HG03060 (cell line): ENCODE results near the gene SMIM20.

ENCODE experiments used
- ATAC-seq: cut with Tn5 transposase; IDR thresholded peaks from one replicate; pipeline ENCODE4 v1.9.1; 2021; ENCODE audit warnings: low read depth, moderate number of reproducible peaks; ENCODE audit not compliant: unreplicated experiment

Gene SMIM20

DNA sequence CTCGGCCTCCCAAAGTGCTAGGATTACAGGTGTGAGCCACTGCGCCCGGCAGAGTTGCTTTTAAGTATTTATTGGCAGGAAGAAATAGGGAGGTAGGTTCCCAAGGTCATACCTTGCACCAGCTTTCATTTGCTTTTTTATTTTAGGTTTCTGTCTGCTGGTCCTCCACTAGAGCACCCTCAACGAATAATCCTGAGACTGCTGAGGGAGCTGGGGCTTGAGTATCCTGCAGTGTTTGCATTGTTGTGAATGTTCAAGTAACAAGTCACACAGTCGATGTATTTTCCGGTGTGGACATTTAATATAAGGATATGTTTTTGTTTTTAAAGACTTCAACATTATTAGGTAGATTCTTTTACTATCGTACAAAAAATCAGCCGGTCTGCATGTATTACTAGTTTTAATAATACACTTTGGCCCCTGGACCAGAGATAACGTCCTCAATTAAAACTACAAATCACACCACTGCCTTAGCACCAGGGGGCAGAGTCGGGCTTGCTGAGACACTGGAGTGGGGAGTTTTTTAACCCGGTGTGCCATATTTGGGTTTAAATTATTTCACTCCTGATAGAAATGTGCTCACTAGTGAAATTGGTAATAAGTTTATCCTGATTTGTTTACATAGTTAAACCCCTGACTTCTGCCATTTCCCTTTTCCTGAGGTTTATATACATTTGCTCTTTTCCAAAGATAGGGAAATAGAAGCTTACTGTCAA, 11.6 kb downstream of the SMIM20 start:
- no peak for ATAC-seq

DNA sequence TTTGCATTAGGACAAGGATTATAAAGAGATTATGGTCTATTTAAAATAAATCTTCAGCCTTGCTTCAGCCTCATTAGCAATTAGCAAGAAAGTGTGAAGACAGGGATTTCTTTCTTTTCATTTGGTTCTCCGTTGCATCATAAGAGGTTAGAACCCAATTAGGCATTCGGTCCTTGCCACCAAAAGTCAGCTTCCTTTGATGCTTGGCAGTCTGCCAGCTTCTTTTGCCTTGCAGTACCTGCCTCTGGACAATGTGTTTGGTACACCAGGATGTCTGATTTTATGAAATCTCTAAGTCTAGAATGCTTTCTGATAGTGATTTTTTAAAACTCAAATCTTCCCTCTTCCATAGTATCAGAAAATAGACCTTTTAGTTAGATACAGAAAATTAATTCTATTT, 12.4 kb downstream of the SMIM20 start:
- ATAC-seq: no peak

DNA sequence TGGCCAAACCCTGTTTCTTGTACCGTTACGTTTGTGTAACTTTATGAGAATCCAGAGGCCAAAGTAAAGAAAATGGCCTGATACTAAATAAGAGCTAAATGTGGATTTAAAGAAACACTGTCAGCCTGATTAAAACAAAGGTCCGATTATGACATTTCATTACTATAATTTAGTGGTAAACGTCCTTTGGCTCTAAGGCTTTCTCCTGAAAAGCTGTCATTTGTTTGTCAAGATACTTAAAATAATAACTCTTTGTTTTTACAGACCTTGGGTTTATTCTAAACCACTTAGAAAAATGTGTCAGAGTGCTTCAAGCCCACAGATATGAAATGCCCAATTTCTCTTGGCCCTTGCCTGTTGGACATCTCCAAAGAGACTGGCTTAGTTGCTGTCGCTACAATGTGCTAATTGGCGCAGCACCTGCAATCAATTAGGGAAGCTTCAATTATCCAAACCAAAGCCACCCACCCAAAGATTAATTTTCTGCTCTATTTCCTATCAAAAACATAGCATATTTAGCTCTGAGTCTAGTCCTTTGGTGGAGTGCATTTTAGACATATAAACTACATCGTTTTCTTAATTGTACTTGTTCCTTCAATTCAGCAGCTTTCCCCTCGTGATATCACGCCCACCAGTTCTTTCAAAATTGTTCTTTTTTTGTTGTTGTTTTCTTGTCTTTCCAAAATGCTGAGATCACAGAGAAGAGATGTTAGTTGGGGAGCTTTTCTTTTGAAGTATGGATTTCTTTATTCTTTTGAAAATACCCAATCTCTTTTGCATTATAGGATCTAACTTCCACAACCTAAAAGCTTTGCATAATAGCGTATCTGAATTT, 13.6 kb downstream of the SMIM20 start:
- no peak for ATAC-seq

DNA sequence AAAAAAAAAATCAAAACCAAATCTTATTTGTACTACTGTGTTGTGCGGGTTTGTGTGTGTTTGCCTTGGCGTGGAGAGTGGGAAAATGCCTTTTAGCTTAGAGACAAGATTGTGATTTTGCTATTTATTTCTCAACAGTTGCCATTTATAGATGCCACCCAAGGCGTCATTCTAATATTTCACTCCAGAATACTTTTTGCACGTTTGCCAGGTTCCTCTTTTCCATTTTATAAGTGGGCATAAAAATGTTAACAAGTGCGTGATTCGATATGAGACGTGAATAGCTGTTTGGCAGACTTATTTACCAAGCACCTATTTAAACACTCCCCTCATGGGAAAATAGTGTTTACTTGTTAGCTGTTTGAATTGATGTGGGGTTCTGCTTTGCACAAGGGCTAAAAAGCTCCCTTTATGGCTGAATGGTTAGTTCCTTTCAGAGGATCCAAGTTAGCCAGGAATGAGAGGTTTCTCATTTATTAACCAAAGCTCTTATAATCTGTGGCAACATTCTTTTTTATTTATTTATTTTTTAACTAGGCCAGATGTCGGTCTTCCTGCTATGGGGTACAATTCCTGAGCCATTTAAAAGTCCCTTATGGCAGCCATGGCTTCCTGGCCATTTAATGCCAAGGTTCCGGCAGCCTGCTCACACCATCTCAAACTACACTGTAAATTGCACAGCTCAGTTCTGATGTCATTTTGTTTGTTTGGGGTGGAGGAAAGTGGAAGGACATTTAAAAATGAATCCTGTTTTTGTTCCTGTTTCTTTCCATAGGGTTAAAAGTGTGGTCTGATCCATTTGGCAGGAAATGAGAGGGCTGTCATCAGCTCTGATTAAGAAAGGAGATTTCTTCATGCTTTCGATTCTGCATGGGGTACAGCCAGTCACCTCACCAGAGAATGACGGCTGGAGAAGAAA, 14.6 kb downstream of the SMIM20 start:
- ATAC-seq: no peak

DNA sequence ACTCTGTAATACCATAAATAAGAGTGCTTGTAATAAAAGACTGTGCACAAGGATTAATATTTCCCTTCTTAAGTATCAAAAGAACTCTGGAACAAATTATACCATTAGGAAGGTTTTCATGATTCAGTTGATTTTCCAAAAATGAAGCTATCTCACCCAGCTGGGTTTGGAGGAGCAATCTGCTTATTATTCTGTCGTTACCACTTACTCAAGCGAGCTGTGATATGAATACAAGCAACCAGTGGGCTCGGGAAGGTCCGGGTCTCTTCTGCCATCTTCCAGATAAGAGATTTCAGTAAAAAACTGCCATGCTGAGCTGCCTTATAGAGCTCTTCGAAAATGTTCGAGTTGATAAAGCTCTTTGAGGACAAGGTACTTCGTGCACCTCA, 15.3 kb downstream of the SMIM20 start:
- ATAC-seq: no peak

DNA sequence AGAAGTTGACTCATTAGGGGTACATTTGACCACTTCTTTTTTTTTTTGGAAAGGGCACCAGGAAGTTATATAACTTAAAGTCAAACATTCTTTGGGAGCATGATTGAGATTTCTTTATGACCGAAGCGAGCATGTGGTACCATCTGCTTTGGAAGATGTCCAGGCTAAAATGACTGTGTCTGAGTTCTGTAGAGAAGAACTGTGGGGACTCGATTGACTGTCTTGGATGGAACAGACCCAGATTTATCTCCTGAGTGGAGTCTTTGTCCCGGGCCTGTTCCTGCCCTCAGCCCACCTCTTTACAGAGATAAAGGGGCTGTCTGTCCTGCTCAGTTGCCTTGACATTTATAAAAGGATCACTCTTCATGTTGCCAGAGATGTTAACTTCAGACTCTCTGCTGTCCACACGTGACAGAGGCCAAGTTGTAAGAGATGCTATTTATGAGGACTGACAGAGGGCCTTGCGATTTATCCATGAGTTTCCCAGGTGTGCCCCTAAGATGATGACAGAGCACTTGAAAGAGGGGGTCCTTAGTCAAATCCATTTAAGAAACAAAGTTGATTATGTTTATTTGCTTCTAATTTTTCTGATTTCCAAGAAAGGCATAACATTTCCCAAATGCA, 16.8 kb downstream of the SMIM20 start:
- ATAC-seq: no peak

DNA sequence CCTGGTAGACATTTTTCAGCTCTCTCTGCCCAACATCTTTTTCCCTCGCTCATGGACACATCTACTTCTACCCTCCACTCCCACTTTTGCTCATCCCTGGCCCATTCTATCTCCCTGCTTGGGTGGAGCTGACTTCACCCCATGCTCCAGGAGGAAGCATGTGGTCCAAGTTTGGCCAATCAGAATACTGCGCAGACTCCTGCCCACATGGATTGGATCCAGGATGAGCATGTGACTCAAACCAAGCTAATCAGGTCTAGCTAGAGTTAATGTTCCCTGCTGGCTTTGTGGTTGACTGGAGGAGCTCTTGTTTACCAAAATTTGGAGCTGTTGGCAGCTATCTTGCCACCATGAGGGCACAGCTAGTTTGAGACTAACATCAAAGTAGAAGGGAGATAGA, 22.7 kb downstream of the SMIM20 start:
- no peak for ATAC-seq

DNA sequence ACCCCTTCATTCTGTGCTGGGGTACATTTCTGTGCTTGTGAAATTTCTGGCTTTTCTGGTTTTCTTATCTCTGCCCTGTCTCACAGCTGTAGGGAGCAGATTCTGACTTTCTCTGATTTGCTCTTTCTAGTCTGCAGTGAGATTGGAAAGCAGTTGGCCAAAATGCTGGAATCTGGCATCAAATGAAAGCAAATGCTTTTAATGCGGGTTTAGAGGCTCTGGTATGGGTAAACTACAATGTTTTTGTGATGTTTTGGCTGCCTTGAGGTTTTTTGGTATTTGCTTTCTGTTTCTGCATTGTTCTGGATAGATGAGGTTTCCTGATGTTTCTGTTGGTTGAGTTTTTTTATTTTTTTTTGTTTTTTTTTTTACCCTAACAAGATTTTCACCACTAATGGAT, 23.8 kb downstream of the SMIM20 start:
- ATAC-seq: no peak

DNA sequence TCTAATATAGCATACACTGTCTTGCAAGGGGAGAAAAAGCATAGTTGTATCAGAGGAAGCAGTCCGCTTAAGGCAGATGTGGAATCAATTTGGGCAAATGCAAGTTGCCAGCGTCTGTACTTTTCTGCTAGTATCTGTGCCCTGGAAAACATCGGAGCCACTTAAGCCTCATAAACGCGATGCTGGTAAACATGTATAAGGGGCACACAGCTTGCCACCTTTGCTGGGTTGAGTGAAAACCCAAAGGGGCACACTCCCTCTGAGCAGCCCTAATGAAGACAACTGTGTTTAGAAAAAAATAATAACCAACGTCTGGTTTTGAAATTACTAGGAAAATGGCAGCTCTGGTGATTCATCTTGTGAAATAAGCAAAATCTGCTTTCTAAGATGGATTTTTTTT, 24.3 kb downstream of the SMIM20 start:
- peak; percentile 9 for ATAC-seq

DNA sequence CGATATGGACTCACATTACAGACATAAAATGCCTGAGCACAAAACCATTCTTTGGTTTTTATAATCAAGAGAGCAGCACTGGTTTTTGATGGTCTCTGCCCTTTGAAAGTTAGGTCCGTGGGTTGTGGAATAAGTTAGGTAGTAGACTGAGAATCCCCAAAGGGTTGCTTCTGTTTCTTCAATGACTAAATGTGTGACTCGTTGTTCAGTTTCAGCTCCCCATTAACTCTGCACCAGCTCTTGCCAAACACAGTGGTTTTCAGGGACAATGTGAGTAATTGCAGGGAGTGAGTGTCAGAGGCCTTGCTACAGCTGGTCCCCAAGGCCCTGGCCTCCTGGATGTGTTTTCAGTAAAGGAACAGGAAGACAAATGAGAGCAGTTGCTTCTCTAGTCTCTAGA, 24.8 kb downstream of the SMIM20 start:
- peak; percentile 89 for ATAC-seq

DNA sequence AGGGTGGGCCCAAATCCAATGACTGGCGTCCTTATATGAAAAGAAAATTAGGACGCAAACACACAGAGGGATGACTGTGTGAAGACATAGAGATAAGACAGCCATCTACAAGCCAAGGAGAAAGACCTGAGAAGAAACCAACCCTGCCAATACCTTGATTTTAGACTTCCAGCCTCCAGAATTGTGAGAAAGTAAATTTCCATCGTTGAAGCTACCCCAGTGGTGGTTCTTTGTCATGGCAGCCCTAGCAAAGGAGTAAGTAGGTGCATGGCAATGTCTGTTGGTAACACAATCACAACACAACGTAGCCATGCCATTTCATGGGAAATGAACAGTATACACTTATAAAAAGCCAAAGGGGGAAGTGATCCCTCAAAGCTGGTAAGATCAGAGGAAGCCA, 25.3 kb downstream of the SMIM20 start:
- no peak for ATAC-seq

DNA sequence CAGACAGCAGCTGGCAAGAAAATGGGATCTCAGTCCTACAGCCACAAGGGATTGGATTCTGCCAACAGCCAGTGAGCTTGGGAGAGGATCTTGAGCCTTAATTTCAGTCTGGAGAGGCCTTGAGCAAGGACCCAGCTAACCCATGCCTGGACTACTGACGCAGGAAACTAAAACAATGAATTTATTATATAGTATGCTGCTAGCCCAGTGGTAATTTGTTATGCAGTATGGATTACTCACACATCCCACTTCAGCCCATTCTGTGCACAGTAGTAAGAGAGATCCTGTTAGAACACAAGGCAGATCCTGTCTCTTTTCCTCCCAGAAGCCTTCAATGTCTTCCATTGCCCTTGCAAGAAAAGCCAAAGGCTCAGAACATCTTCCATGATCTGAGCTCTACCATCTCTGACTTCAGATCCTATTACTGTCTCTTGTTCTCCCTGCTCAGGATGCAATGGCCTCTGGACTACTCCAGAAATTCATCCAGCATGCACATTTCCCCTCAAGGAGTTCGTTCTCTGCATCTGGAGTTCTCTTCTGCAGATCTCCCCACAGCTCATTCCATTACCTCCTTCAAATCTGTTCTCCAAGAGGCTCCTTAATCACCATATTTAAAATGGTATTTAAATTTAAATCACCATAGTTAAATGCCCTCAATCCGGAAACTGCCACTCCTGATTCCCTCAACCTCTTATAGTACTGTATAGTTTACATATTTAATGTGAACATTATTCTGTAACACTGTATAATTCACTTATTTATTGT, 27.6 kb downstream of the SMIM20 start:
- ATAC-seq: no peak

DNA sequence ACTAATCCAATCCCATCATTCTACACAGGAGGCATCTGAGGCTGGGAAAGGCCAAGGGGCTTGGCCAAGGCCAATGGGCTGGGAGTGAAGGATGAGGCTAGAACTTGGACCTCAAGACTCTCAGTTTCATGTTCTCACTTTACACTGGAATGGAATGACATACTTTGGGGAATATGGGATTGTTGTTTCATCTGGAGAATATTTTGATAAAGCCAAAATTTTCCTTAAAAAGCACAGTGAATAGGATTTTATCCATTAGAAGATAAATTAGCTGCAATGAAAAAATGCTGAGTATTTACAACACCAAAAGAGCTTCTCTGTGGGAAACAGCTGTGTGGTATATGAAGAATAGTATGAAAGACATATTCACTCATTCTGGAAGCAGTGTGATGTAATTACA, 29.3 kb downstream of the SMIM20 start:
- no peak for ATAC-seq

DNA sequence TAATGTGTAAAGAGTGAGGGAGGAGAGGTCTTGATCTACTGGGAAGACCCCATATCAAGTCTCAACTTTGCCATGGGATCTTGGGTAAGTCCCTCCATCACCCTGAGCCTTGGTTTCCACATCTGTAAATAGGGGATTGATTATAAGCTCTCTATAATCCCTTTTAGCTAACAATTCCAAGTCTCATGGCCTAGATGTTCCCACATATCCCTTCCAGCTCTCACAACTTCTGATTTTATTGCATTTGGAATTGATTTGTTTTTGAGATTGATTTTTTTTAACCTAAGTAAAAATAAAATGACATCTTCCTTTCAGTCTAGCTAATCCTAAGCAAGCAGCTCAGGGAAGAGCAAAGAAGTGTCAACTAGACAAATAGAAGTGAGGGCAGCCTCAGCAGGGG, 29.8 kb downstream of the SMIM20 start:
- no peak for ATAC-seq

DNA sequence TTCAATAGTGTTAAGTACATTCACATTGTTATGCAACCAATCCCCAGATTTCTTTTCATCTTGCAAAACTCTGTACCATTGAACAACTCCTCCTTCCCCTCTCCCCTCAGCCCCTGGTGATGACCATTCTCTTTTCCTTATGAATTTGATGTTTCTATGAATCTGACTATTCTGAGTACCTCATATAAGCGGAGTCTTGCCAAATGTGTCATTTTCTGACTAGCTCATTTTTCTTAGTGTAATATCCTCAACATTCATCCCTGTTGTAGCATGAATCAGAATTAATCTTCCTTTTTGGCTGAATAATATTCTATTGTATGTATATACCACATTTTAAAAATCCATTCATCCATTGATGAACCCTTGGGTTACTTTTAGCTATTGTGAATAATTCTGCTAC, 34.0 kb downstream of the SMIM20 start:
- ATAC-seq: no peak

DNA sequence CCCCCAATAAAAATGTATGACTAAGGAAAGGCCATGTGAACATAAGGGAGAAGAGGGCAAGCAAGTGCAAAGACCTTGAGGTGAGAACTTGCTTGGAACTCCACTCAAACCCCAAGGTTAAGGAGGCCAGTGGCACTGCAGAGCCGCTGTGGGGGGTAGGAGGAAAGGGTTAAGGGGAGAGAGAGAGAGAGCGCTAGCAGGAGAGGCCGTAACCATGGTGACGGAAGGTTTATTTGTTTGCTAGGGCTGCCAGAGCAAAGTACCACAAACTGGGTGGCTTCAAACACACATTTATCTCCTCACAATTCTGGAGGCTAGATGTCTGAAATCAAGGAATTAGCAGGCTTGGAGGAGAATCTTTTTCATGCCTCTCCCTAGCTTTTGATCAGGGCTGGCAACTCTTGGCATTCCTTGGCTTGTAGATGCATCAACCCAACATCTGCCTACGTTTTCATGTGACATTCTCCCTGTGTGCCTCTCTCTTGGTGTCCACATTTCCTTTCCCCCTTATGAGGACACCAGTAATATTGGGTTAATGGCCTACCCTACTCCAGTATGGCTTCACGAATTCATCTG, 35.2 kb downstream of the SMIM20 start:
- no peak for ATAC-seq

DNA sequence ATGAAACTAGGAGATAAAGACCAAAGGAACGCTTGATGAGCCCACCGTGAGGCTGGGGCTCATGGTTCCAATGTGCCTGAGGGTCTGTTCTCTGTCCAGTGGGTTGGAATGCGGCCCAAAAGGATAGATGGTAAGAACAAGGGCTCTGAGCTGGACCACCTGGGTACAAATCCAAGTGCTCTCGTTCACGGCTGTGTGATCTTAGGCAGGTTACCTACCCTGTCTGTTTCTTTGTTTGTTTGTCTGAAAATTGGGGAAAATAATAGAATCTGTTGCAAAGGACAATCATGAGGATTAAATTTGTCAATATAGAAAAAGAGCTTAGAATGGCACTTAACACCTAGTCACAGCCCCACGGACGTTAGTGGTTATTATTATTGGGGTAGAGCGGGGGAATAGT, 36.0 kb downstream of the SMIM20 start:
- ATAC-seq: no peak

DNA sequence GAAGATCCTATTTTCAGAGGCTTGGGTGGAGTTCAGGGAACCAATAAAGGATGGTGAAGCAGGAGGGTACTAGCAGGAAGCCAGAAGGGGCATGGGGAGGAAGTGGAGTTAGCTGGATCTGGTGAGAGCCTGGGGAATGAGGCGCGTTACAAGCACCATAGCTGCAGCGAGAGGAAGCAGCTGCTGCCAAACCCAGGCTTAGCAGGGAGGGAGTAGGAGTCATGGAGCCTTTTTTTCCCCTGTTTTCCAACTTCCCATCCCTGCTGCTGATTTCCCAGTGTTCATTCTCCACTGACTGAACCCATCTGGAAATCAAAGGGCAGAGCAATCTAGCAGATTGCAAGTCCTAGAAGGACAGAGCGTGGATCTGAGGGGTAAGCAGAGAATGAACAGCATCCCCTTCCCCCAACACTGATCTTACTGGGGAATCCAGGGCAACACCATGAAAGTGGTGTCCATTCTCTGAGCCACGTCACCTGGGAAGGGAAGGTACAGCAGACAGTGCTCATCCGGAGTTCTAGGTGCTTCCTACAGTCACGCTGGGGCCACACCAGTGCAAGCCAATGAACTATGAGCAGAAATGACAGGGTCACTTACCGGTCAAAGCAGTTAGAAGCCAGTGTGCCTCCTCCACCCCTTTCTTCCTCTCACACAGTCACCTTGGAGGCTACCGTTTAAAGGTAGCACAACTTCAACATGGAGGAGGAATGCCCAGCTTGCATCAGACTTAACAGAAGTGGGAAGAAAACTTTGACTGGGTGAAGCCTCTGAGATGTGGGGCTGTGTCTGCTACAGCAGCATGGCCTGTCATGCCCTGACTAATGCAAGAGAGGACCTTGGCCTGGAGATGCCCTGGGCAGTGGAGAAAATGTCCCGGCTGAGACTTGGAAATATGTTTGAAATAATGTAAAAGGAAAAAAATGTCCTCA, 36.7 kb downstream of the SMIM20 start:
- no peak for ATAC-seq
